ENCODE results near the gene MRI1.
A peak's percentile ranks its signal among the peaks of the same experiment; 100 is the strongest.

The MRI1 gene

DNA sequence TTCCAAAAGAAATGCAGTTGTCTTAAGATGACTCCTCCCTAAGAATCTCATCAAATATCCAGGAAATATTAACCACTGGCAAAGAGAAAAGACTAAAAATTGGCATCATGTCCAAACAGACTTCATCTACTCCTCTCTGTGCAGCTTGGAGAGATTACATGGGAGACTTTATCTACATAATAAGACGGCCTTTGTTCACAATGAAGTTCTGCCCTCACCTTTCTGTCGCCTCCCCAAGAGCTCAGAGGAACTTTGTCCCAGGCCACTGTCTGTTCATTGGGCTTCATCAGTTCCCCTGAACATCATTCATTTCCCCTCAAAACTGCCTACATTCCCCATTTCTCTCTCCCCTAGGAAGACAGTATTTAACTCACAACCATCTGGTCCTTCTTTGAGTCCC, 22.4 kb upstream of the MRI1 start:
- Histone ChIP-seq H4K5ac (ENCODE audit: low read length) (no peak overlapping the region), H3K4me3 (ENCODE audit: low read length) (no peak overlapping the region), H3K4me2 (ENCODE audit: low read length) (no peak overlapping the region), H4K8ac (ENCODE audit: low read depth, low read length) (no peak overlapping the region), H3K79me2 (ENCODE audit: control insufficient read depth, insufficient read depth, low read length) (no peaks in the 10 kb centered on the region), H3K4ac (ENCODE audit: low read depth, low read length) (no peak overlapping the region), H3K9ac (ENCODE audit: low read length) (no peak overlapping the region), H3K18ac (ENCODE audit: low read length) (no peak overlapping the region), H3K79me1 (ENCODE audit: low read length) (no peaks in the 10 kb centered on the region), H3K23ac (ENCODE audit: low read length) (no peak overlapping the region), H2BK15ac (replicated peaks; ENCODE audit: low read depth) (no peak overlapping the region), H2BK5ac (ENCODE audit: low read length) (no peak overlapping the region), H2AK5ac (ENCODE audit: low read length) (no peak overlapping the region), H3K27ac (ENCODE audit: low read depth, low read length) (no peak overlapping the region), H3K56ac (ENCODE audit: low read length) (no peak overlapping the region), H3K27me3 (ENCODE audit: insufficient read depth, low read length, poor library complexity) (no peaks in the 10 kb centered on the region), H3K4me1 (ENCODE audit: control insufficient read depth, low read depth, low read length) (no peaks in the 10 kb centered on the region), H3K36me3 (ENCODE audit: control insufficient read depth, insufficient read depth, low read length) (no peaks in the 10 kb centered on the region), H2BK120ac (ENCODE audit: low read depth, low read length) (no peak overlapping the region)
- WGBS (ENCODE audit: extremely low coverage, insufficient coverage, low lambda C conversion rate): no CpG with 5 or more reads among the region's 2 CpGs
- DNase-seq: no peak

DNA sequence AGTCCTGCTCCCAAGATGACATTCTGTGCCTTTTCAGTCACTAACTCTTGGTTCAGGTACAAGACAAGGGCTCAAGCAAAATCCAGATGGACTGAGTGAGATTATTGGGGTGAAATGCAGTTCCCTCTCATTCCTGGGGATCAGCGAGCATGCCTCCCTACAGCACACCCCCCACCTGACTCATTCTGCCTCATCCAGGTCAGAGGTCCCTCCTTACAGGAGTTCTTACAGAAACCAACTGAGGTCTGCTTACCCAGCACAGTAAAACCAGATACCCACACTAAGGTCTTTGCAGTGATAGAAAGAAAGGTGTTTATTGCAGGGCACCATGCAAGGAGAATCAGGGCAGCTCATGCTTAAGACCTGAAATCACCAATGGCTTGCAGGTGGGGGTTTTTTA, 21.6 kb upstream of the MRI1 start:
- no peak overlapping the region for H3K23ac ChIP-seq (ENCODE audit: low read length)
- DNase-seq: no peak
- no peaks in the 10 kb centered on the region for H3K79me1 ChIP-seq (ENCODE audit: low read length)
- H3K4me3 ChIP-seq (ENCODE audit: low read length): no peak overlapping the region
- no peak overlapping the region for H3K4me2 ChIP-seq (ENCODE audit: low read length)
- H2BK5ac ChIP-seq (ENCODE audit: low read length): no peak overlapping the region
- H3K9ac ChIP-seq (ENCODE audit: low read length): no peak overlapping the region
- H3K79me2 ChIP-seq (ENCODE audit: control insufficient read depth, insufficient read depth, low read length): no peaks in the 10 kb centered on the region
- H3K27ac ChIP-seq (ENCODE audit: low read depth, low read length): no peak overlapping the region
- H3K4me1 ChIP-seq (ENCODE audit: control insufficient read depth, low read depth, low read length): no peaks in the 10 kb centered on the region
- no peaks in the 10 kb centered on the region for H3K36me3 ChIP-seq (ENCODE audit: control insufficient read depth, insufficient read depth, low read length)
- H2BK120ac ChIP-seq (ENCODE audit: low read depth, low read length): no peak overlapping the region
- no CpG with 5 or more reads among the region's 1 CpG for WGBS (ENCODE audit: extremely low coverage, insufficient coverage, low lambda C conversion rate)
- no peak overlapping the region for H2AK5ac ChIP-seq (ENCODE audit: low read length)
- no peaks in the 10 kb centered on the region for H3K27me3 ChIP-seq (ENCODE audit: insufficient read depth, low read length, poor library complexity)
- no peak overlapping the region for H3K18ac ChIP-seq (ENCODE audit: low read length)
- H2BK15ac ChIP-seq (replicated peaks; ENCODE audit: low read depth): no peak overlapping the region
- no peak overlapping the region for H3K56ac ChIP-seq (ENCODE audit: low read length)
- no peak overlapping the region for H3K4ac ChIP-seq (ENCODE audit: low read depth, low read length)
- H4K8ac ChIP-seq (ENCODE audit: low read depth, low read length): no peak overlapping the region
- H4K5ac ChIP-seq (ENCODE audit: low read length): no peak overlapping the region

DNA sequence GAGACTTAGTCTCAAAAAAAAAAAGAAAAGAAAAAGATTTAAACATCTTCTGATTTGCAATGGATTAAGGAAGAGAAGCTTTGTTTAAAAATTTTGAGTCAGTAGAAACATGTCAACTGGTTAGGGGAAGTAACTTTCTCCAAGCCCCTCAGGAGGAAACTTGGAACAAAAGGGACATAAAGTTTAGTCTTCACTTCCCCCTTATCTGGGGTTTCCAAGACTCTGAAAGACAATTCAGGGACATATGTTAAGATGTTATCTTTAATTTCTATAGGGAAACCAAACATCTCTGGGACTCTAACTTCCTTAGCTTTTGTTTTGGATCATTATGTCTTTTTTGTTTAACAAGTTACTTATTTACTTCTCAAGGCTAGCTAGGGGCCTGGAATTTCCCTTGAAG, 20.1 kb upstream of the MRI1 start:
- H3K27ac ChIP-seq (ENCODE audit: low read depth, low read length): no peak overlapping the region

DNA sequence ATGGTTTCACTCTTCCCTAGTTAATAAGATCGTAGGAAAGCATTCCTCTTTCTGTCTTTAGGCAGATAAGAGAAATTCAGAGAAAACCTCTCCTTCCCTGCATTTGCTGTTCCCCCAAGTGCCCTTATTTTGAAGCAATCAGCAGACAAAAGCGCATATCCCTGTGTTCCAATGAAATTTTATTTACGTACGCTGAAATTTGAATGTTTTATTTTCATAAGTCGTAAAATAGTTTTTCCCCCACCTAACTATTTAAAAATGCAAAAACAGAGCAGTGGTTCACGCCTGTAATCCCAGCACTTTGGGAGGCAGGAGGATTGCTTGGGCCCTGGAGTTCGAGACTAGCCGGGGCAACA, 17.2 kb upstream of the MRI1 start:
- no peak overlapping the region for H3K56ac ChIP-seq (ENCODE audit: low read length)
- H2BK15ac ChIP-seq (replicated peaks; ENCODE audit: low read depth): no peak overlapping the region
- no peaks in the 10 kb centered on the region for H3K27me3 ChIP-seq (ENCODE audit: insufficient read depth, low read length, poor library complexity)
- H3K9ac ChIP-seq (ENCODE audit: low read length): no peak overlapping the region
- H3K27ac ChIP-seq (ENCODE audit: low read depth, low read length): no peak overlapping the region
- no peak overlapping the region for H3K4ac ChIP-seq (ENCODE audit: low read depth, low read length)
- H3K18ac ChIP-seq (ENCODE audit: low read length): no peak overlapping the region
- H4K5ac ChIP-seq (ENCODE audit: low read length): peak overlapping the region; percentile 81
- no peak overlapping the region for H3K4me3 ChIP-seq (ENCODE audit: low read length)
- WGBS (ENCODE audit: extremely low coverage, insufficient coverage, low lambda C conversion rate): no CpG with 5 or more reads among the region's 8 CpGs
- no peaks in the 10 kb centered on the region for H3K79me2 ChIP-seq (ENCODE audit: control insufficient read depth, insufficient read depth, low read length)
- no peak overlapping the region for H2BK120ac ChIP-seq (ENCODE audit: low read depth, low read length)
- H3K79me1 ChIP-seq (ENCODE audit: low read length): peaks cover 4% of the 10 kb centered on the region
- DNase-seq: no peak
- no peak overlapping the region for H4K8ac ChIP-seq (ENCODE audit: low read depth, low read length)
- no peak overlapping the region for H2AK5ac ChIP-seq (ENCODE audit: low read length)
- no peak overlapping the region for H3K4me2 ChIP-seq (ENCODE audit: low read length)
- H2BK5ac ChIP-seq (ENCODE audit: low read length): no peak overlapping the region
- no peak overlapping the region for H3K23ac ChIP-seq (ENCODE audit: low read length)
- H3K36me3 ChIP-seq (ENCODE audit: control insufficient read depth, insufficient read depth, low read length): no peaks in the 10 kb centered on the region
- H3K4me1 ChIP-seq (ENCODE audit: control insufficient read depth, low read depth, low read length): peaks cover 3% of the 10 kb centered on the region

More for the DNA sequence above, 20.1 kb upstream of the MRI1 start:
- no peak overlapping the region for H3K4me2 ChIP-seq (ENCODE audit: low read length)
- no peaks in the 10 kb centered on the region for H3K27me3 ChIP-seq (ENCODE audit: insufficient read depth, low read length, poor library complexity)
- H3K36me3 ChIP-seq (ENCODE audit: control insufficient read depth, insufficient read depth, low read length): no peaks in the 10 kb centered on the region
- H4K5ac ChIP-seq (ENCODE audit: low read length): no peak overlapping the region
- H2AK5ac ChIP-seq (ENCODE audit: low read length): no peak overlapping the region
- H3K9ac ChIP-seq (ENCODE audit: low read length): no peak overlapping the region
- H3K4me1 ChIP-seq (ENCODE audit: control insufficient read depth, low read depth, low read length): peaks cover 3% of the 10 kb centered on the region
- no peak overlapping the region for H3K4me3 ChIP-seq (ENCODE audit: low read length)
- no peaks in the 10 kb centered on the region for H3K79me2 ChIP-seq (ENCODE audit: control insufficient read depth, insufficient read depth, low read length)
- no peak overlapping the region for H3K4ac ChIP-seq (ENCODE audit: low read depth, low read length)
- H4K8ac ChIP-seq (ENCODE audit: low read depth, low read length): no peak overlapping the region
- no peak overlapping the region for H2BK120ac ChIP-seq (ENCODE audit: low read depth, low read length)
- no peak for DNase-seq
- no peak overlapping the region for H3K23ac ChIP-seq (ENCODE audit: low read length)
- no peak overlapping the region for H3K56ac ChIP-seq (ENCODE audit: low read length)
- H2BK5ac ChIP-seq (ENCODE audit: low read length): no peak overlapping the region
- no peak overlapping the region for H3K18ac ChIP-seq (ENCODE audit: low read length)
- H2BK15ac ChIP-seq (replicated peaks; ENCODE audit: low read depth): no peak overlapping the region
- peaks cover 4% of the 10 kb centered on the region for H3K79me1 ChIP-seq (ENCODE audit: low read length)

DNA sequence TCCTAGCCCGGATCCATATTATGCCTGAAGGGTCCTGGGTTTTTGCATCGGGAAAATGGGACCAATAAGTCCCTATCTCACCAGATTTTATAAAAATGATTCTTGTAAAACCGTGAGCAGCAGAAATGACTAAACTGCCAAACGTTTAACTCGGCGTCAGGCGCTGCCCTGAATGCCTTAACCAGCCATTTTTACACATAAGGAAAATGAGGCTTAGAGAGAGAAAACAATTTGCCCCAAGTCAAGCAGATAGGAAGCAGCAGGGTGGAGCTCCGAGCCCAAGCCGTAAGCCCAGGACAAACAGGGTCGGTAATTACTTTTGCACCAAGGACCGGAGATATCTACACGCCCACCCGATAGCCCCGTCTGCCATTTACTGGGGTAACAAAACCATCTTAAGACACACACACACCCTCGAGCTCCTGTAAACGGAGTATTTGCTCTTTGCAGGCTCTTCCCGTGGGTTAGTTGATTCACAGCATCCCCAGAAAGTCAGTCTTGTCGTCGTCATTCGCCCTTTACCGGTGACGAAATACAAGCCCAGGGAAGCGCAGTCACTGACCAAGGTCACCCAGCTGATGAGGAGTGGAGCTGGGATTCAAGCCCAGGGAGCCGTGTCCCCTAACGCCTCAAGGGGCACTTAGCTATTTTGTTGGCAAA, 16.0 kb upstream of the MRI1 start:
- Histone ChIP-seq H3K18ac (ENCODE audit: low read length) (peak overlapping the region; percentile 21), H3K27ac (ENCODE audit: low read depth, low read length) (peak overlapping the region; percentile 11), H3K79me1 (ENCODE audit: low read length) (peaks cover 4% of the 10 kb centered on the region), H3K23ac (ENCODE audit: low read length) (no peak overlapping the region), H3K4ac (ENCODE audit: low read depth, low read length) (peak overlapping the region; percentile 88), H4K5ac (ENCODE audit: low read length) (no peak overlapping the region), H2BK5ac (ENCODE audit: low read length) (peak overlapping the region; percentile 72), H3K36me3 (ENCODE audit: control insufficient read depth, insufficient read depth, low read length) (peaks cover 2% of the 10 kb centered on the region), H3K4me2 (ENCODE audit: low read length) (peak overlapping the region; percentile 82), H2BK15ac (replicated peaks; ENCODE audit: low read depth) (no peak overlapping the region), H3K9ac (ENCODE audit: low read length) (peak overlapping the region; percentile 93), H2BK120ac (ENCODE audit: low read depth, low read length) (no peak overlapping the region), H3K79me2 (ENCODE audit: control insufficient read depth, insufficient read depth, low read length) (no peaks in the 10 kb centered on the region), H4K8ac (ENCODE audit: low read depth, low read length) (peak overlapping the region; percentile 44), H3K56ac (ENCODE audit: low read length) (peak overlapping the region; percentile 94), H3K4me1 (ENCODE audit: control insufficient read depth, low read depth, low read length) (peaks cover 3% of the 10 kb centered on the region), H3K27me3 (ENCODE audit: insufficient read depth, low read length, poor library complexity) (no peaks in the 10 kb centered on the region), H3K4me3 (ENCODE audit: low read length) (peak overlapping the region; percentile 84), H2AK5ac (ENCODE audit: low read length) (peak overlapping the region; percentile 27)
- no CpG with 5 or more reads among the region's 25 CpGs for WGBS (ENCODE audit: extremely low coverage, insufficient coverage, low lambda C conversion rate)
- DNase-seq: peak; percentile 40

DNA sequence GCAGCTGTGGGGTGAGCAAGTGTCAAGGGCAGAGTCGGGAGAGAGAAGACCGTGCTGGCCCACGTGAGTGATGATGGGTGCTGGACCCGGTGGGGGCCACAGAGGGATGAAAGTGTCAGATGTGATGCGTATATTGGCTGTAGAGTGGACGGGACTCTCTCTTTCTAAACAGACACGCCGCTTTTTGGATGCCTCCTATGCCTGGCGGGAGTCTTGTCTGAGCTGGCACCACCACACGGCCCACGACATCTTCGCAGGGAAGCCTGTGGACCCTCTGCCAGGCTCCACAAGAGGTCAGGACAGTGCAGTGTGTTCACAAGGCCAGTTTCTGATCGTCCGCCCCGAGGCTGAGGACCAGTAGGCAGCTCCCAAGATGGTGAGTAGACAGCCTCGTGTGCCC, 12.9 kb upstream of the MRI1 start:
- no peak overlapping the region for H3K9ac ChIP-seq (ENCODE audit: low read length)
- no peak overlapping the region for H3K23ac ChIP-seq (ENCODE audit: low read length)
- H2AK5ac ChIP-seq (ENCODE audit: low read length): no peak overlapping the region
- H3K4me2 ChIP-seq (ENCODE audit: low read length): no peak overlapping the region
- H3K27me3 ChIP-seq (ENCODE audit: insufficient read depth, low read length, poor library complexity): no peaks in the 10 kb centered on the region
- no peaks in the 10 kb centered on the region for H3K79me2 ChIP-seq (ENCODE audit: control insufficient read depth, insufficient read depth, low read length)
- H2BK5ac ChIP-seq (ENCODE audit: low read length): no peak overlapping the region
- no peak overlapping the region for H4K5ac ChIP-seq (ENCODE audit: low read length)
- peaks cover 4% of the 10 kb centered on the region for H3K36me3 ChIP-seq (ENCODE audit: control insufficient read depth, insufficient read depth, low read length)
- H2BK120ac ChIP-seq (ENCODE audit: low read depth, low read length): no peak overlapping the region
- no peak overlapping the region for H3K56ac ChIP-seq (ENCODE audit: low read length)
- peaks cover 4% of the 10 kb centered on the region for H3K79me1 ChIP-seq (ENCODE audit: low read length)
- no peak overlapping the region for H2BK15ac ChIP-seq (replicated peaks; ENCODE audit: low read depth)
- no peak overlapping the region for H4K8ac ChIP-seq (ENCODE audit: low read depth, low read length)
- no peak overlapping the region for H3K18ac ChIP-seq (ENCODE audit: low read length)
- no peak overlapping the region for H3K27ac ChIP-seq (ENCODE audit: low read depth, low read length)
- no peak overlapping the region for H3K4ac ChIP-seq (ENCODE audit: low read depth, low read length)
- peaks cover 3% of the 10 kb centered on the region for H3K4me1 ChIP-seq (ENCODE audit: control insufficient read depth, low read depth, low read length)
- DNase-seq: no peak
- no peak overlapping the region for H3K4me3 ChIP-seq (ENCODE audit: low read length)
- WGBS (ENCODE audit: extremely low coverage, insufficient coverage, low lambda C conversion rate): no CpG with 5 or more reads among the region's 16 CpGs
